ENCODE data around the gene ING5. TPM values are rescaled to one million over a fixed set of nuclear protein-coding genes. Genes with fewer than 3 reads are reported as not detected.

ING5 gene
- total and polyA plus RNA-seq, 10 donors, result 18.2 to 51.1 (median 35.5) TPM

- peak; percentile 66 for DNase-seq
- WGBS, 5 donors, result 91 to 96% (median 93%) methylated on average over 9 to 11 of the region's 11 CpGs
- H3K9me3 ChIP-seq, result no peaks in the 10 kb centered on the region
- intact Hi-C loops (cut with DNase I; ENCODE audit: low total_unique reads), result no loop called here
- H3K36me3 ChIP-seq, result peaks cover 0 to 14% (median 0%) of the 10 kb centered on the region in 6 donors
- no peak overlapping the region for H3K4me3 ChIP-seq
- H3K27me3 ChIP-seq (replicated peaks in 1 of 7), result peaks cover 0 to 19% (median 0%) of the 10 kb centered on the region in 7 donors
- H3K4me1 ChIP-seq, result peaks cover 0 to 38% (median 17%) of the 10 kb centered on the region in 6 donors
- TF ChIP-seq POLR2A (IDR thresholded peaks at IDR 0.05) (no peak), POLR2AphosphoS5 (IDR thresholded peaks at IDR 0.05) (no peak), CTCF (IDR thresholded peaks at IDR 0.05 in 8 of 11, conservative IDR thresholded peaks at IDR 0.05 in 3 of 11) (no peak)
- no peak overlapping the region for H3K27ac ChIP-seq
Observed at GRCh38 chr2:241768850-241769249, 67.0 kb downstream of the ING5 start.

- TF ChIP-seq POLR2AphosphoS5 (IDR thresholded peaks at IDR 0.05) (peak in 1 of 3 donors; percentile 32), CTCF (IDR thresholded peaks at IDR 0.05 in 8 of 11, conservative IDR thresholded peaks at IDR 0.05 in 3 of 11) (no peak), POLR2A (IDR thresholded peaks at IDR 0.05) (no peak)
- DNase-seq, result peak; percentile 64
- intact Hi-C loops (cut with DNase I; ENCODE audit: low total_unique reads), result no loop called here
- Histone ChIP-seq H3K27me3 (replicated peaks in 1 of 7) (peaks cover 0 to 28% (median 2%) of the 10 kb centered on the region in 7 donors), H3K36me3 (peaks cover 0 to 11% (median 0%) of the 10 kb centered on the region in 6 donors), H3K4me3 (no peak overlapping the region), H3K4me1 (peaks cover 0 to 34% (median 13%) of the 10 kb centered on the region in 6 donors), H3K27ac (no peak overlapping the region), H3K9me3 (no peaks in the 10 kb centered on the region)
- 84 to 95% (median 92%) methylated on average over 11 to 13 of the region's 13 CpGs for WGBS, 5 donors
Observed at GRCh38 chr2:241769819-241770184, 68.0 kb downstream of the ING5 start.

- WGBS, 5 donors, result 72 to 86% (median 76%) methylated on average over 24 to 27 of the region's 27 CpGs
- intact Hi-C loops (cut with DNase I; ENCODE audit: low total_unique reads), result no loop called here
Observed at GRCh38 chr2:241770185-241770935, 68.5 kb downstream of the ING5 start.

More at GRCh38 chr2:241770185-241770935, 68.5 kb downstream of the ING5 start:
- H3K9me3 ChIP-seq, result no peaks in the 10 kb centered on the region
- H3K27me3 ChIP-seq (replicated peaks in 1 of 7), result peaks cover 0 to 34% (median 7%) of the 10 kb centered on the region in 7 donors
- H3K4me1 ChIP-seq, result peaks cover 0 to 34% (median 12%) of the 10 kb centered on the region in 6 donors
- H3K36me3 ChIP-seq, result peaks cover 0 to 11% (median 0%) of the 10 kb centered on the region in 6 donors
- no peak overlapping the region for H3K27ac ChIP-seq
- TF ChIP-seq POLR2A (IDR thresholded peaks at IDR 0.05) (no peak), POLR2AphosphoS5 (IDR thresholded peaks at IDR 0.05) (peak in 1 of 3 donors; percentile 15), CTCF (IDR thresholded peaks at IDR 0.05 in 8 of 11, conservative IDR thresholded peaks at IDR 0.05 in 3 of 11) (no peak)
- no peak overlapping the region for H3K4me3 ChIP-seq
- DNase-seq, result peak; percentile 63

Data from spleen (tissue), 11 donors.